Psoas muscle (tissue), 7 donors: ENCODE measurements around the gene LGSN. TPM values are rescaled to one million over a fixed set of nuclear protein-coding genes. Genes with fewer than 3 reads are reported as not detected.

Source experiments
- polyA plus RNA-seq, 3 donors: library from polyadenylated mRNA; stranded (reverse); fragments of 200-250 nt; gene quantifications; one replicate each; pipeline ENCODE4 v1.2.3, GENCODE V29; 2013
- total RNA-seq, 4 donors: library from RNA; stranded (reverse); fragmentation: NEBNext Ultra II Directional in 2 of 4; extraction: Animal tissue kit (Norgen Biotek cat#: 25700) in 2 of 4; gene quantifications; one replicate each; pipeline versions ENCODE4 v1.2.1 to v1.2.4, GENCODE V29; 2021 to 2023
- donor health status: healthy with polysubstance abuse.
- donor health status: DM: no; HTN: no; CAD: no; lungs with moderate emphysema.
- donor health status: Bipolar disorder and iron deficiency.
- donor health status: healthy.
- donor health status: DM: no; HTN: no; CAD: no.
- donor health status: DM: no; HTN: no; CAD: no.
- donor health status: DM: yes; HTN: yes; CAD: no.

LGSN gene
- total and polyA plus RNA-seq, 7 donors, result 0.01 TPM; not detected in 6

Other genes starting within 250 kb of the LGSN start
- gene FKBP1C, start 108.5 kb downstream of the LGSN start, total RNA-seq, result 1 to 10 TPM in 1 of 4 donors, under 1 TPM in 2, not detected in 1; 0.38 to 1.7 (median 0.54) TPM
- 1 to 10 TPM in 1 of 3 donors, under 1 TPM in 2; 0.18 to 2.6 (median 0.58) TPM for gene FKBP1C, start 108.5 kb downstream of the LGSN start, polyA plus RNA-seq